Glutamatergic neuron (in vitro differentiated cells): ENCODE results near the gene NCF2. TPM values are rescaled to one million over a fixed set of nuclear protein-coding genes. Genes with fewer than 3 reads are reported as not detected.

Experiments used
- DNase-seq: peaks from one replicate; pipeline ENCODE4 v3.0.0; 2022
- H3K27ac Mint-ChIP-seq: one replicate; pipeline ENCODE4 v1.8.0; 2020; ENCODE audit warnings: mild to moderate bottlenecking, mixed read lengths, inconsistent platforms; ENCODE audit not compliant: unreplicated experiment
- H3K27me3 Mint-ChIP-seq: one replicate; pipeline ENCODE4 v1.8.0; 2020; ENCODE audit warnings: mild to moderate bottlenecking, moderate library complexity, mixed read lengths, inconsistent platforms; ENCODE audit not compliant: unreplicated experiment
- H3K36me3 Mint-ChIP-seq: one replicate; pipeline ENCODE4 v1.8.0; 2020; ENCODE audit warnings: mild to moderate bottlenecking, mixed read lengths, inconsistent platforms; ENCODE audit not compliant: unreplicated experiment
- H3K4me1 Mint-ChIP-seq: one replicate; pipeline ENCODE4 v1.8.0; 2020; ENCODE audit warnings: mild to moderate bottlenecking, low read depth, mixed read lengths, inconsistent platforms; ENCODE audit not compliant: unreplicated experiment
- H3K4me3 Mint-ChIP-seq: one replicate; pipeline ENCODE4 v1.8.0; 2020; ENCODE audit warnings: mild to moderate bottlenecking, mixed read lengths, inconsistent platforms; ENCODE audit not compliant: unreplicated experiment
- H3K9me3 Mint-ChIP-seq: one replicate; pipeline ENCODE4 v1.8.0; 2020; ENCODE audit warnings: mild to moderate bottlenecking, moderate library complexity, mixed read lengths, inconsistent platforms; ENCODE audit not compliant: unreplicated experiment
- CTCF ChIP-seq: fragments of 200-600 bp; sonication (generic); IDR thresholded peaks from one replicate; pipeline ENCODE4 v1.5.0; 2021; ENCODE audit not compliant: partially characterized antibody, unreplicated experiment
- total RNA-seq: library from RNA; stranded (reverse); fragmentation: NEBNext Ultra II Directional; extraction: Animal tissue kit (Norgen Biotek cat#: 25700); gene quantifications from one replicate; pipeline ENCODE4 v1.2.1, GENCODE V29; 2021; ENCODE audit not compliant: unreplicated experiment

Gene NCF2
- total RNA-seq, 1 donor from 2014 or later = not detected

- no peak for TF ChIP-seq CTCF
These were observed 37.4 kb downstream of the NCF2 start for GRCh38 chr1:183552891-183553290.

DNA sequence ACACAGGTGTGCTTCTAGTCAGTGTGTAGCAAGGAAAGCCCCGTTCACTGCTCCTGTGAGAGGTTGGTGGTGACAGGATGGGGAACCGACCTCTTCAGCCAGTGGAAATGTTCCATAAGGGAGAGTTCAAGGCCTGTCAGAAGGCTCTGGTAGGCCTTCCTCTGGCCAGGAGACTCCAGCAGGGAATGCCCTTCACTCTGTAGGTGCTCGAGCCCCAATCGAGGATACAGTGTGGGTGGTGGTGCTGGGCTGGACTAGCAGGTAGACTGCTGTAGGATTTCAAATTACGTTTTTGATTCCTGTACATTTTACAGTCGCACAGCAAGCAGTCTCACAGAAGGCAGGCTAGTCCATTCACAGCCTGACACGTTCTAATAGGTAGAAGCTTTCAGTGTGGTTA, 37.8 kb downstream of the NCF2 start:
- no peaks in the 10 kb centered on the region for H3K36me3 Mint-ChIP-seq
- TF ChIP-seq CTCF = no peak
- H3K4me3 Mint-ChIP-seq = peak overlapping the region; percentile 23
- H3K9me3 Mint-ChIP-seq = peaks cover 9% of the 10 kb centered on the region
- peak overlapping the region; percentile 92 for H3K27ac Mint-ChIP-seq
- no peak for DNase-seq
- peaks cover 47% of the 10 kb centered on the region for H3K4me1 Mint-ChIP-seq
- peaks cover 5% of the 10 kb centered on the region for H3K27me3 Mint-ChIP-seq

More at GRCh38 chr1:183552891-183553290, 37.4 kb downstream of the NCF2 start:
- Mint-ChIP-seq H3K4me1 (peaks cover 43% of the 10 kb centered on the region), H3K27me3 (peaks cover 5% of the 10 kb centered on the region), H3K4me3 (peak overlapping the region; percentile 63), H3K27ac (peak overlapping the region; percentile 92), H3K9me3 (peaks cover 9% of the 10 kb centered on the region), H3K36me3 (no peaks in the 10 kb centered on the region)
- DNase-seq = no peak

GRCh38 chr1:183551924-183552323, 38.3 kb downstream of the NCF2 start:
- peak; percentile 63 for DNase-seq
- Mint-ChIP-seq H3K27ac (peak overlapping the region; percentile 92), H3K4me3 (peak overlapping the region; percentile 47), H3K9me3 (peaks cover 9% of the 10 kb centered on the region), H3K27me3 (peaks cover 5% of the 10 kb centered on the region), H3K36me3 (no peaks in the 10 kb centered on the region), H3K4me1 (peaks cover 53% of the 10 kb centered on the region)
- TF ChIP-seq CTCF = no peak

GRCh38 chr1:183550915-183551314, 39.3 kb downstream of the NCF2 start:
- peak overlapping the region; percentile 79 for H3K27ac Mint-ChIP-seq

GRCh38 chr1:183548116-183548515, 42.1 kb downstream of the NCF2 start:
- no peak for DNase-seq
- no peak for TF ChIP-seq CTCF
- Mint-ChIP-seq H3K4me3 (no peak overlapping the region), H3K36me3 (no peaks in the 10 kb centered on the region), H3K27me3 (peaks cover 6% of the 10 kb centered on the region), H3K9me3 (peaks cover 2% of the 10 kb centered on the region), H3K27ac (no peak overlapping the region), H3K4me1 (peaks cover 52% of the 10 kb centered on the region)

More at GRCh38 chr1:183550915-183551314, 39.3 kb downstream of the NCF2 start:
- DNase-seq = no peak
- H3K4me3 Mint-ChIP-seq = peak overlapping the region; percentile 23
- H3K27me3 Mint-ChIP-seq = peaks cover 5% of the 10 kb centered on the region
- H3K36me3 Mint-ChIP-seq = no peaks in the 10 kb centered on the region
- H3K4me1 Mint-ChIP-seq = peaks cover 53% of the 10 kb centered on the region
- H3K9me3 Mint-ChIP-seq = peaks cover 9% of the 10 kb centered on the region
- TF ChIP-seq CTCF = no peak
